ENCODE measurements around the gene BNIP3.

GRCh38 chr10:132003282-132003924 lies 21.7 kb upstream of the BNIP3 start:
- TF ChIP-seq CTCF (IDR thresholded peaks at IDR 0.05; ENCODE audit: insufficient read depth, low read depth, low read length) (no peak), EZH2 (IDR thresholded peaks at IDR 0.05; ENCODE audit: insufficient read depth, low read length) (no peak)

All from astrocyte (in vitro differentiated cells and primary cell).